HFFc6 (cell line): ENCODE results near the gene ERICH6. TPM values are rescaled to one million over a fixed set of nuclear protein-coding genes. Genes with fewer than 3 reads are reported as not detected.
"Not testable (repeated sequence)": the region's sequence is repeated elsewhere in the genome, so short reads cannot be mapped to it uniquely, and the experiment has no call there.

Experiments used
- DNase-seq: peaks from one replicate; pipeline ENCODE4 v3.0.0-alpha.2; 2018
- H3K27ac Mint-ChIP-seq: 2 replicates; pipeline ENCODE4 v1.8.0; 2020; ENCODE audit warnings: mild to moderate bottlenecking, mixed read lengths
- H3K27me3 Mint-ChIP-seq: 2 replicates; pipeline ENCODE4 v1.8.0; 2021; ENCODE audit warnings: mild to moderate bottlenecking, moderate library complexity, mixed read lengths; ENCODE audit not compliant: insufficient read depth
- H3K36me3 Mint-ChIP-seq: 2 replicates; pipeline ENCODE4 v1.8.0; 2021; ENCODE audit warnings: low read depth, mixed read lengths
- H3K4me1 Mint-ChIP-seq: 2 replicates; pipeline ENCODE4 v1.8.0; 2020; ENCODE audit warnings: low read depth, mixed read lengths
- H3K4me3 Mint-ChIP-seq: 2 replicates; pipeline ENCODE4 v1.8.0; 2020; ENCODE audit warnings: mild to moderate bottlenecking, moderate library complexity, mixed read lengths
- H3K9me3 Mint-ChIP-seq: 2 replicates; pipeline ENCODE4 v1.8.0; 2020; ENCODE audit warnings: mild to moderate bottlenecking, mixed read lengths
- total RNA-seq, 6 experiments: library from RNA; stranded (reverse); fragmentation: NEBNext Ultra II Directional; extraction: Animal tissue kit (Norgen Biotek cat#: 25700); gene quantifications; 2 replicates in 1 of 6; 3 replicates in 5 of 6; pipeline ENCODE4 v1.2.3, GENCODE V29; 2021
- TF ChIP-seq, protein P1 (sequence below): fragments of 200-600 bp; sonication (generic); IDR thresholded peaks from 2 replicates; pipeline ENCODE4 v1.5.0; 2021; ENCODE audit warnings: antibody characterized with exemption, mild to moderate bottlenecking

The ERICH6 gene
- total RNA-seq, 6 experiments from 2014 or later, result 0.30 TPM; not detected in 5

- Mint-ChIP-seq H3K4me3 (no peak overlapping the region), H3K9me3 (no peaks in the 10 kb centered on the region), H3K4me1 (peaks cover 6% of the 10 kb centered on the region; the same call in 1 of the 2 replicates), H3K27ac (no peak overlapping the region), H3K36me3 (no peaks in the 10 kb centered on the region; the same call in 1 of the 2 replicates), H3K27me3 (peaks cover 3% of the 10 kb centered on the region; the same call in 1 of the 2 replicates)
- TF ChIP-seq, protein P1, sequence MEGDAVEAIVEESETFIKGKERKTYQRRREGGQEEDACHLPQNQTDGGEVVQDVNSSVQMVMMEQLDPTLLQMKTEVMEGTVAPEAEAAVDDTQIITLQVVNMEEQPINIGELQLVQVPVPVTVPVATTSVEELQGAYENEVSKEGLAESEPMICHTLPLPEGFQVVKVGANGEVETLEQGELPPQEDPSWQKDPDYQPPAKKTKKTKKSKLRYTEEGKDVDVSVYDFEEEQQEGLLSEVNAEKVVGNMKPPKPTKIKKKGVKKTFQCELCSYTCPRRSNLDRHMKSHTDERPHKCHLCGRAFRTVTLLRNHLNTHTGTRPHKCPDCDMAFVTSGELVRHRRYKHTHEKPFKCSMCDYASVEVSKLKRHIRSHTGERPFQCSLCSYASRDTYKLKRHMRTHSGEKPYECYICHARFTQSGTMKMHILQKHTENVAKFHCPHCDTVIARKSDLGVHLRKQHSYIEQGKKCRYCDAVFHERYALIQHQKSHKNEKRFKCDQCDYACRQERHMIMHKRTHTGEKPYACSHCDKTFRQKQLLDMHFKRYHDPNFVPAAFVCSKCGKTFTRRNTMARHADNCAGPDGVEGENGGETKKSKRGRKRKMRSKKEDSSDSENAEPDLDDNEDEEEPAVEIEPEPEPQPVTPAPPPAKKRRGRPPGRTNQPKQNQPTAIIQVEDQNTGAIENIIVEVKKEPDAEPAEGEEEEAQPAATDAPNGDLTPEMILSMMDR, result no peak
- DNase-seq, result no peak
Observed at GRCh38 chr3:150635076-150635475, 68.6 kb downstream of the ERICH6 start.

GRCh38 chr3:150631515-150632221, 72.1 kb downstream of the ERICH6 start:
- H3K36me3 Mint-ChIP-seq, result peaks cover 18% of the 10 kb centered on the region
- no peak for DNase-seq
- no peak overlapping the region for H3K27ac Mint-ChIP-seq
- no peaks in the 10 kb centered on the region for H3K27me3 Mint-ChIP-seq
- H3K4me3 Mint-ChIP-seq, result no peak overlapping the region
- no peaks in the 10 kb centered on the region; the same call in 1 of the 2 replicates for H3K4me1 Mint-ChIP-seq
- TF ChIP-seq, protein P1, result no peak
- H3K9me3 Mint-ChIP-seq, result no peaks in the 10 kb centered on the region

DNA sequence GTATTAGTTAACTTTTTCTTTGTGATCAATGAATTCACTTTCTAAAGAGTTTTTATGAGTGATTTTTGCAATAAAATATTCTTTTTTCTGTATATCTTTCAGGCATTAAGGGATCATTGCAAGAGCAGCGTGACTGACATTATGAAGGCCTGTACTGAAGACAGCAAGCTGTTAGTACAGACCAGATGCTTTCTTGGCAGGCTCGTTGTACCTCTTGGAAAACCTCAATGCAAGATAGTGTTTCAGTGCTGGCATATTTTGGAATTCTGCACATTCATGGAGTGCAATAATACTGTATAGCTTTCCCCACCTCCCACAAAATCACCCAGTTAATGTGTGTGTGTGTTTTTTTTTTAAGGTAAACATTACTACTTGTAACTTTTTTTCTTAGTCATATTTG, 76.2 kb downstream of the ERICH6 start:
- Mint-ChIP-seq H3K27me3 (no peaks in the 10 kb centered on the region), H3K9me3 (no peaks in the 10 kb centered on the region), H3K27ac (no peak overlapping the region), H3K4me1 (peaks cover 16% of the 10 kb centered on the region), H3K36me3 (peaks cover 32% of the 10 kb centered on the region), H3K4me3 (no peak overlapping the region)
- DNase-seq, result no peak
- TF ChIP-seq, protein P1, result no peak

DNA sequence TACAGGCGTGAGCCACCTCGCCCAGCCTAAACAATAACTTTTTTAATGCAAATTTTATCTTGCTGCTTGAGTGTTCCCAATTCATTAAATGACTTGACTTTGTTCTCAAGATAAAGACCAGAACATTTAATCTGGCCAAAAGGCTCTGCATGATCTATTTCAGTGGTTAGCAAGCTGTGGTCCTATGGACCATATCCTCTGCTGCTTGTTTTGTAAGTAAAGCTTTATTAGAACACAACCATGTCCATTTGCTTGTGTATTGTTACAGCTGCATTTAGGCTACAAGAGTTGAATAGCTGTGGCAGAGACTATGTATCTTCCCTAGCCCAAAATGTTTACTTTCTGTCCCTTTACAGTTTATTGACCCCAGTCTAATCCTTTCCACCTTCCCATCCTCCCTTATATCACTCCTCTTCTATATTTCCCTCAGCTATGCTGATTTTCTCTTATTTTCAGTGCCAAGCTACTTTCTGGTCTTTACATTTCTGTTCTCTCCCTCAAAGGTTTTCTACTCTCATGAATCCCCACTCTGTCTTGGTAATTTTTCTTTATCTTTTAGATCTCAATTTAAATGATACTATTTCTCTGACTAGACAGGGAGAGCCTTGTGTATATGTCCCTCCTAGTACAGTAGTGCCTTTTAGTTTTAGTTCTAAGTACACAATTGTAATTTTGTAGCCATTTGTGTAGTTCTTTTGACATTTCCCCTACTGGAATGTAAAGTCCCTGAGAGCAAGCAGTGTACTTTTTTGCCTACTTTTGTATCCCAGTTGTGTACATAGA, 77.4 kb downstream of the ERICH6 start:
- H3K4me3 Mint-ChIP-seq, result no peak overlapping the region
- H3K36me3 Mint-ChIP-seq, result peaks cover 32% of the 10 kb centered on the region
- DNase-seq, result no peak
- no peaks in the 10 kb centered on the region for H3K9me3 Mint-ChIP-seq
- H3K4me1 Mint-ChIP-seq, result peaks cover 25% of the 10 kb centered on the region
- H3K27ac Mint-ChIP-seq, result no peak overlapping the region
- H3K27me3 Mint-ChIP-seq, result no peaks in the 10 kb centered on the region
- TF ChIP-seq, protein P1, result no peak

DNA sequence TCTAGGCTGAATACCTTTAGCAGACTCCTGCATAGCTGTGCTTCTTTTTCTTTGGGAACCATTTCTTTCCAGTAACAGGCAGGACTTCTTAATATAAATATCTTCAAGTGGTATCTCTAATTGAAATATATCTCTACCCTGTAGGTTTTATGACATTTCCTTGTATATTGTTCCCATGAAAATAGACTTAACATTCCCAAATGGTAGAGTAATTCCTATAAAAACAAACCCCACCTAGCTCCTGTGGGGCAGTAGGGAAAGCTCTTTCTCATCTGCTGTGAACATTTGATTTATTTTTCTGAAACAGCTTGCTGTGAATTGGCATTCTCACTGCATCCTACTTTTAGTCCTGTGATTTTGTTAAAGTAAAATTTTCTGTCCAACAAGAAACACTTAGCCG, 79.8 kb downstream of the ERICH6 start:
- peak overlapping the region; percentile 37; the same call in 1 of the 2 replicates for H3K27ac Mint-ChIP-seq

GRCh38 chr3:150622955-150623354, 80.8 kb downstream of the ERICH6 start:
- not testable (repeated sequence) for H3K4me3 Mint-ChIP-seq, DNase-seq, H3K27ac Mint-ChIP-seq, H3K9me3 Mint-ChIP-seq, H3K27me3 Mint-ChIP-seq
- Mint-ChIP-seq H3K4me1 (peaks cover 29% of the 10 kb centered on the region), H3K36me3 (peaks cover 24% of the 10 kb centered on the region)

More for the DNA sequence above, 79.8 kb downstream of the ERICH6 start:
- Mint-ChIP-seq H3K4me1 (peaks cover 29% of the 10 kb centered on the region), H3K9me3 (no peaks in the 10 kb centered on the region), H3K36me3 (peaks cover 24% of the 10 kb centered on the region), H3K4me3 (no peak overlapping the region), H3K27me3 (no peaks in the 10 kb centered on the region)
- no peak for DNase-seq
- TF ChIP-seq, protein P1, result no peak
